NB4 (cell line): ENCODE results near the gene SHANK1.
"Not testable (repeated sequence)": the region's sequence is repeated elsewhere in the genome, so short reads cannot be mapped to it uniquely, and the experiment has no call there.

ENCODE experiments used
- DNase-seq: peaks from one replicate; pipeline ENCODE4 v3.0.0; 2010; ENCODE audit warnings: low read depth
- H3K4me3 ChIP-seq: one replicate; pipeline ENCODE4 v1.5.1; 2011; ENCODE audit warnings: mild to moderate bottlenecking, low read depth, low read length, moderate library complexity

SHANK1 gene

GRCh38 chr19:50612504-50613404, 106.8 kb downstream of the SHANK1 start:
- not testable (repeated sequence) for DNase-seq, H3K4me3 ChIP-seq
